IPS-15b (cell line): ENCODE data around the gene NEGR1.

Experiments
- H3K27me3 ChIP-seq: one replicate; pipeline ENCODE4 v1.6.1; 2013; ENCODE audit warnings: low read length; ENCODE audit not compliant: control insufficient read depth, insufficient read depth
- H3K36me3 ChIP-seq: one replicate; pipeline ENCODE4 v1.6.1; 2013; ENCODE audit warnings: low read length; ENCODE audit not compliant: control insufficient read depth, insufficient read depth
- H3K4me1 ChIP-seq: one replicate; pipeline ENCODE4 v1.6.1; 2013; ENCODE audit warnings: mild to moderate bottlenecking, low read length; ENCODE audit not compliant: control insufficient read depth, insufficient read depth
- H3K4me3 ChIP-seq: one replicate; pipeline ENCODE4 v1.5.1; 2013; ENCODE audit warnings: low read depth, low read length
- H3K9ac ChIP-seq: one replicate; pipeline ENCODE4 v1.6.1; 2013; ENCODE audit warnings: low read depth, mild to moderate bottlenecking, low read length
- H3K9me3 ChIP-seq: one replicate; pipeline ENCODE4 v1.6.1; 2013; ENCODE audit warnings: mild to moderate bottlenecking, low read length; ENCODE audit not compliant: control insufficient read depth, insufficient read depth

Gene NEGR1

GRCh38 chr1:71786218-71786617 is 496.1 kb downstream of the NEGR1 start:
- H3K9me3 ChIP-seq = no peaks in the 10 kb centered on the region
- H3K9ac ChIP-seq = no peak overlapping the region
- H3K4me1 ChIP-seq = no peaks in the 10 kb centered on the region
- H3K4me3 ChIP-seq = no peak overlapping the region
- no peaks in the 10 kb centered on the region for H3K27me3 ChIP-seq
- H3K36me3 ChIP-seq = no peaks in the 10 kb centered on the region

- Histone ChIP-seq H3K36me3 (no peaks in the 10 kb centered on the region), H3K4me1 (no peaks in the 10 kb centered on the region)
Measured at GRCh38 chr1:71785450-71785849, 496.9 kb downstream of the NEGR1 start.

GRCh38 chr1:71785000-71785399 is 497.3 kb downstream of the NEGR1 start:
- Histone ChIP-seq H3K4me1 (no peaks in the 10 kb centered on the region), H3K27me3 (no peaks in the 10 kb centered on the region), H3K4me3 (no peak overlapping the region), H3K36me3 (no peaks in the 10 kb centered on the region), H3K9ac (no peak overlapping the region), H3K9me3 (no peaks in the 10 kb centered on the region)

More at GRCh38 chr1:71785450-71785849, 496.9 kb downstream of the NEGR1 start:
- no peak overlapping the region for H3K4me3 ChIP-seq
- H3K27me3 ChIP-seq = no peaks in the 10 kb centered on the region
- no peaks in the 10 kb centered on the region for H3K9me3 ChIP-seq
- no peak overlapping the region for H3K9ac ChIP-seq

DNA sequence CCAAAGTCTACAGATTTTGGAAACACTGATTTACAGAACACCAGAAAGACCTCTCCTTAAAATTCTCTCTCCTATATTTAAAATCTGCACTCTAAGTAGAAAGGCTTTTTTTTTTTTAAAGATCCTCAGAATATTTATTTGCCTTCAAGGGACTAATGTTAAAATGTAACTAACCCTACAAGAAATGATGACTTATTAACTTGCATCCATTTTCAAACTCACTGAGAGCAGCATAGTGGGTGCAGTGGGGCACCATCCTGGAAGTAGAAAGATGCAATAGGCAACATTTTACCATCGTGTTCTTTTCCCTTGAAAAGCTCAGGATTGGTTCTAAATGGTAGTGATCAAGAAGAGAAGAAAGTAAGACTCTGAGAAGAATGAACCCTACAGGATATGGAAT is 498.1 kb downstream of the NEGR1 start:
- H3K4me1 ChIP-seq = no peaks in the 10 kb centered on the region
- no peaks in the 10 kb centered on the region for H3K36me3 ChIP-seq
- H3K4me3 ChIP-seq = no peak overlapping the region
- no peaks in the 10 kb centered on the region for H3K9me3 ChIP-seq
- no peaks in the 10 kb centered on the region for H3K27me3 ChIP-seq
- H3K9ac ChIP-seq = no peak overlapping the region

DNA sequence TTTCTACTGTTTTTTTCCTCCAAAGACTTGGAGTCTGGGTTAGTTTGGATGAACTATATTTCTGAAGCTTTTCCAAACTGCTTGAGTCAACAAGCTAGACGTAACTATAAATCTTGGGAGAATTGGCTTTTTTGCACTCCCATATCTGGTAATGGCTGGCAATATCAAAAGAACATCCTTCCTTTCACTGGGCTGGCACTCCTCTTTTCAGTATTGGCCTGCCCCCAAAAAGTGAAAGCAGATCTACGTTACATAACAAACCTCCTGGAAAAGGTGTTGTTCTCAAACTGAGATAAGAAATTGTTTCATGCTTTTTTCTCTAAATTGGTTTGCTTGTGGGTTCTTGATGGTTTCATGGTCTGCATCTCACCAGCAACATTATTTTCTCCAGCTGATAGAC is 499.3 kb downstream of the NEGR1 start:
- Histone ChIP-seq H3K4me3 (no peak overlapping the region), H3K4me1 (no peaks in the 10 kb centered on the region), H3K9ac (no peak overlapping the region), H3K9me3 (no peaks in the 10 kb centered on the region), H3K36me3 (no peaks in the 10 kb centered on the region), H3K27me3 (no peaks in the 10 kb centered on the region)

DNA sequence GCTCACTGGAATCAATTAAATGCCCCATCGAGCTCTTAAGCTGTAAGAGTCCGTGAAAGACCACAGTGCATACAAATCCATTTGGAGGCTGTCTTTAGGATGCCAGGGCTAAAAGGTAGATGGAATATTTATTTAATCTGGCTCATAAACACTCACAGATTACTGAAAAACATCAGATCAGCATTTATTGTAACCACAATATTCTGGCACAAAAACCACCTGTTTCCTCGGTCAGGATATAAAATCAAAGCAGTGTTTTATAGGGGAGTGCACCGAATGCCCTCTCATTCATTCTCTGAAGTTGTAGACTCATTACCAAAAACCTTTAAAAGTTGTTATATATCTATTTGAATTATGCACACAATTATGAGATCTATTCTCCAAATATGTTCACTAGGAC is 500.9 kb downstream of the NEGR1 start:
- Histone ChIP-seq H3K9ac (no peak overlapping the region), H3K4me3 (no peak overlapping the region), H3K27me3 (no peaks in the 10 kb centered on the region), H3K4me1 (no peaks in the 10 kb centered on the region), H3K9me3 (no peaks in the 10 kb centered on the region), H3K36me3 (no peaks in the 10 kb centered on the region)

DNA sequence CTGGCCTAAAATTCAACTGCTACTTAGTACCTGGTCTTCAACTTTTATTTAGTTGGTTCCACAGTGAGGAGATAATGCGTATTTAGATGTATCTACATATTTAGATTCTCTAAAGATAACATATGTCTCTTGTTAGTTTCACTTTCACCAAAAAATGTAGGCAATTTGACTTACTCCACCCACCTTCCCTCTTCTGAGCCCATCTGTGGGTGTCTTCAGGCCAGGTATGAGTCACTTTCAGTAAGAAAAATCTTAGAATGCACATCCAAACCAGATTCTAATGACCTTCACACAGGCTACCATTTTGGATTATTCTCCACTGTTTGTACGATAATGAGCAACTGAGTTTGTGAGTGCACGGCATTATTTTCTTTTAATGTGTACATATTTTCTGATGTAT is 501.7 kb downstream of the NEGR1 start:
- Histone ChIP-seq H3K4me1 (no peaks in the 10 kb centered on the region), H3K9ac (no peak overlapping the region), H3K27me3 (no peaks in the 10 kb centered on the region), H3K4me3 (no peak overlapping the region), H3K36me3 (no peaks in the 10 kb centered on the region), H3K9me3 (no peaks in the 10 kb centered on the region)

DNA sequence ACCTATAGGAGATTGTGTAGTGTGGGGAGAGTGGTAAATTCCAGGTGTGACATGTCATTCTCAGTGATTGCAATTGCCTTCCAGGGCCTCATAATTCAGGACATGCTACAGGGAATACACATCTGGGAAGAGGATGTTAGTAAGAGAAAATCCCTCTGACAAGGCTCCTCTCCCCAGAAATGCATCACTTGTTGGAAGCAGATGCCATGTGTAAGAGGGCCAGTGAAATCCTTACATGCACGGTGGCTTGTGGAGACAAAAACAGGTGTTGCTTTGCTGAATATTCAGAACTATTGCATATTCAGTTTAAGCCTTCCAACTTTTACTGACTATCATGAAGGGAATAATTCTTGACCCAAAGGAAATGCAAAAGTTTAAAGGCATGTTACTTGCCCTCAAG is 503.4 kb downstream of the NEGR1 start:
- Histone ChIP-seq H3K9me3 (no peaks in the 10 kb centered on the region), H3K27me3 (no peaks in the 10 kb centered on the region), H3K4me1 (no peaks in the 10 kb centered on the region), H3K9ac (no peak overlapping the region), H3K36me3 (no peaks in the 10 kb centered on the region), H3K4me3 (no peak overlapping the region)

DNA sequence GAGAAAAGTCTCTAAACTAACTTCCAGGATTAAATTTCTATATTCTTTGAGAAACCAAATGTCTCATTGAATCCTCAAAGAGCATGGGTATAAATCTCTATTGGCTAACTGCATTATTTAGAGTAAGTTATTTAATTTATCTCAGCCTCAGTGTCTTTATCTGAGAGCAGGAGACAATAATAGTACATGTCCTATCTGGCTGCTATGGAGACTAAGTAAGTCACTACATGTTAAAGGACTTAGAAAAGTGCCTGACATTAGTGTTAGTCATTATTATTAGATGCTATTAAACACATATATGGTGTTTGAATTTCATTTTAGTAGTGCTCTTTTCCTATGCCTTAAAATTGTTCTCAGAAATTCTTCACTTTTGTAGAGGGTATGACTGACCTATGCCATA is 505.2 kb downstream of the NEGR1 start:
- Histone ChIP-seq H3K4me3 (no peak overlapping the region), H3K4me1 (no peaks in the 10 kb centered on the region), H3K9me3 (no peaks in the 10 kb centered on the region), H3K9ac (no peak overlapping the region), H3K36me3 (no peaks in the 10 kb centered on the region), H3K27me3 (no peaks in the 10 kb centered on the region)

DNA sequence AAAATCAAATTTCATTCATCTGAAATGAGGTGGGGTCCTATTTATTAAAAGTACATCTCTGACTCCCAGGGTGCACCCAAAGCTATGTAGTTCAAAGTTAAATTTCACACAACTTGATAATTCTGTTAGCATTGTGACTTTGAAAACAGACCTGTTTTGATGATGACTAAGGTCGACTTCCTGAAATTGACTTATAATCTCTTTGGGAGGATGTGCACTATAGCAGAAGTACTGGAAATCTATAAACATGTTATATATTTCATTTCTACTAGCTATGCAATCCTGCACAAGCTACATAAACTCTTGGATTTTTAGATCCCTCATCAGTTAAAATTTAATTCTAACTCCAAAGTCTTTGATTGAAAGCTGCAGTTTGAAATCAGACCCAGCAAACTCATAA is 507.6 kb downstream of the NEGR1 start:
- no peaks in the 10 kb centered on the region for H3K27me3 ChIP-seq
- no peak overlapping the region for H3K4me3 ChIP-seq
- H3K9ac ChIP-seq = no peak overlapping the region
- no peaks in the 10 kb centered on the region for H3K9me3 ChIP-seq
- H3K4me1 ChIP-seq = no peaks in the 10 kb centered on the region
- no peaks in the 10 kb centered on the region for H3K36me3 ChIP-seq

- Histone ChIP-seq H3K36me3 (no peaks in the 10 kb centered on the region), H3K9ac (no peak overlapping the region), H3K27me3 (no peaks in the 10 kb centered on the region), H3K4me1 (no peaks in the 10 kb centered on the region), H3K9me3 (no peaks in the 10 kb centered on the region), H3K4me3 (no peak overlapping the region)
Measured at GRCh38 chr1:71770121-71770520, 512.2 kb downstream of the NEGR1 start.

DNA sequence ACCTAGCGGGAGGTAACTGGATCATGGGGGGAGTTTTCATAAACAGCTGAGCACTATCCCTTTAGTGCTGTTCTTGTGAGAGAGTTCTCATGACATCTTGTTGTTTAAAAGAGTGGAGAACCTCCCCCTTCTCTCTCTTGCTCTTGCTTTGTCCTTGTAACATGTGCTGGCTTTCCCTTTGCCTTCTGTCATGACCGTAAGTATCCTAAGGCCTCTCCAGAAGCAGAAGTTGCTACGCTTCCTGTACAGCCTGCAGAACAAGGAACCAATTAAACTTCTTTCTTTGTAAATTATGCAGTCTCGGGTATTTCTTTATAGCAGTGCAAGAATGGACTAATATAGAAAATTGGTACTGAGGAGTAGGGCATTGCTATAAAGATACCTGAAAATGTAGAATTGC is 515.6 kb downstream of the NEGR1 start:
- no peaks in the 10 kb centered on the region for H3K9me3 ChIP-seq
- H3K9ac ChIP-seq = no peak overlapping the region

More for the DNA sequence above, 515.6 kb downstream of the NEGR1 start:
- Histone ChIP-seq H3K4me1 (no peaks in the 10 kb centered on the region), H3K36me3 (no peaks in the 10 kb centered on the region), H3K4me3 (no peak overlapping the region), H3K27me3 (no peaks in the 10 kb centered on the region)
